K562 (cell line): ENCODE results near the gene SLC10A4. TPM values are rescaled to one million over a fixed set of nuclear protein-coding genes. Genes with fewer than 3 reads are reported as not detected.

Source experiments
- AFF4 ChIP-seq: sonication (generic); formaldehyde crosslinking; IDR thresholded peaks from 2 replicates; pipeline ENCODE4 v1.8.0; 2023; ENCODE audit warnings: mild to moderate bottlenecking, missing genetic modification reagents
- CBFA2T2 ChIP-seq: fragments of 450-650 bp; conservative IDR thresholded peaks from 2 replicates; pipeline ENCODE4 v1.6.1; 2017; ENCODE audit warnings: mild to moderate bottlenecking
- CBFA2T3 ChIP-seq: fragments of 450-650 bp; IDR thresholded peaks from 2 replicates; pipeline ENCODE4 v1.6.1; 2017
- CBX2 ChIP-seq: fragments of 200-600 bp; sonication (generic); IDR thresholded peaks from one replicate; pipeline ENCODE4 v1.6.1; 2012; ENCODE audit warnings: mild to moderate bottlenecking, low read length, inconsistent platforms; ENCODE audit not compliant: insufficient read depth, poor library complexity, severe bottlenecking
- CUX1 ChIP-seq: fragments of 200-800 bp; sonication (Bioruptor generic); IDR thresholded peaks from 2 replicates; pipeline ENCODE4 v1.6.1; 2016; ENCODE audit warnings: missing genetic modification characterization, missing compliant biosample characterization
- FUS ChIP-seq: fragments of 200-400 bp; formaldehyde crosslinking; optimal IDR thresholded peaks from 2 replicates; pipeline ENCODE3; 2017; ENCODE audit warnings: low read depth, low read length
- GATAD2B ChIP-seq: fragments of 450-650 bp; IDR thresholded peaks from 2 replicates; pipeline ENCODE4 v1.6.1; 2017; ENCODE audit warnings: mild to moderate bottlenecking, borderline replicate concordance
- HCFC1 ChIP-seq: IDR thresholded peaks from 2 replicates; pipeline ENCODE4 v1.6.1; 2012; ENCODE audit warnings: low read depth, low read length, improper control_type of control experiment
- HLTF ChIP-seq: fragments of 450-650 bp; IDR thresholded peaks from 2 replicates; pipeline ENCODE4 v1.6.1; 2016
- NFE2 ChIP-seq: IDR thresholded peaks from 2 replicates; pipeline ENCODE4 v1.6.1; 2014; ENCODE audit warnings: antibody characterized with exemption, low read depth
- RAD21 ChIP-seq, 2 experiments: fragments of 250-450 bp in 1 of 2; fragments of 450-650 bp in 1 of 2; sonication (Bioruptor Pico) in 1 of 2; formaldehyde crosslinking in 1 of 2; IDR thresholded peaks in 1 of 2; conservative IDR thresholded peaks in 1 of 2; 2 replicates each; pipeline versions ENCODE4 v1.4.0 to v1.8.0; 2020 to 2022; ENCODE audit warnings: mild to moderate bottlenecking in 2 of 2, moderate library complexity in 1 of 2
- SAFB ChIP-seq: fragments of 200-400 bp; formaldehyde crosslinking; IDR thresholded peaks from 2 replicates; pipeline ENCODE4 v1.6.1; 2017; ENCODE audit warnings: low read depth, low read length, borderline replicate concordance
- SP1 ChIP-seq: sonication (generic); formaldehyde crosslinking; IDR thresholded peaks from 2 replicates; pipeline ENCODE4 v1.8.1; 2022; ENCODE audit warnings: mild to moderate bottlenecking, missing genetic modification reagents
- STAT5B ChIP-seq: fragments of 250-450 bp; sonication (Bioruptor Pico); IDR thresholded peaks from 2 replicates; pipeline ENCODE4 v1.8.0; 2021; ENCODE audit warnings: mild to moderate bottlenecking, inconsistent platforms
- U2AF2 ChIP-seq: fragments of 200-400 bp; formaldehyde crosslinking; optimal IDR thresholded peaks from 2 replicates; pipeline ENCODE3; 2017; ENCODE audit warnings: low read depth, mild to moderate bottlenecking, low read length
- ZNF740 ChIP-seq, 3 experiments: fragments of 200-800 bp in 1 of 3; sonication (Bioruptor generic) in 1 of 3; sonication (generic) in 1 of 3; formaldehyde crosslinking in 1 of 3; IDR thresholded peaks; 2 replicates each; pipeline versions ENCODE4 v1.6.1 to v1.8.0; 2016 to 2022; ENCODE audit warnings: mild to moderate bottlenecking in 2 of 3, missing compliant biosample characterization in 2 of 3, missing genetic modification characterization in 2 of 3, missing genetic modification reagents in 1 of 3
- ZNF75A ChIP-seq: fragments of 450-650 bp; formaldehyde crosslinking; IDR thresholded peaks from 2 replicates; pipeline ENCODE4 v1.4.0; 2020; ENCODE audit warnings: mild to moderate bottlenecking
- polyA plus RNA-seq, 8 experiments: library from polyadenylated mRNA; depleted of rRNA in 4 of 8; stranded (reverse) in 5 of 8; unstranded in 3 of 8; fragments of >200 nt; fragmentation: Nextera tagmentation in 2 of 8; fragmentation: Illumina TruSeq in 1 of 8; extraction: Ambion mirVana in 2 of 8; extraction: Trizol in 1 of 8; gene quantifications; 2 replicates each; pipeline versions ENCODE4 v1.2.1 to v1.2.3, GENCODE V29; 2011 to 2014; ENCODE audit warnings: inconsistent platforms in 1 of 8, missing spikeins in 1 of 8
- total RNA-seq, 7 experiments: library from RNA; depleted of rRNA in 6 of 7; stranded (reverse); fragments of >200 nt in 6 of 7; fragmentation: Illumina TruSeq in 2 of 7; extraction: Trizol in 2 of 7; gene quantifications; 2 replicates each; pipeline versions ENCODE4 v1.2.1 to v1.2.3, GENCODE V29; 2011 to 2021; ENCODE audit warnings: low replicate concordance in 1 of 7

Gene SLC10A4
- total and polyA plus RNA-seq, 9 of the 15 experiments (the other 6 are each of a cell fraction or from before 2014, with no cell fraction given), result 2.5 to 16.9 (median 9.3) TPM

- TF ChIP-seq AFF4, result no peak
- 0 out of 2 replicates have a peak, but pooled peaks have one; percentile 10 for TF ChIP-seq CBFA2T2
- no peak for TF ChIP-seq STAT5B (CRISPR knock-in tag)
- TF ChIP-seq NFE2, result no peak
- TF ChIP-seq ZNF740 (CRISPR knock-in tag; IDR thresholded peaks at IDR 0.05), result no peak
- no peak for TF ChIP-seq ZNF740 (tag; IDR thresholded peaks at IDR 0.05)
- no peak for TF ChIP-seq CBX2
- no peak for TF ChIP-seq CUX1 (CRISPR knock-in tag)
- no peak for TF ChIP-seq HCFC1
- peak; percentile 48 for TF ChIP-seq CBFA2T3
- no peak for TF ChIP-seq U2AF2
- TF ChIP-seq HLTF, result no peak
- TF ChIP-seq ZNF75A (CRISPR knock-in tag), result no peak
- no peak for TF ChIP-seq SP1 (CRISPR knock-in tag)
- no peak for TF ChIP-seq GATAD2B
- no peak for TF ChIP-seq SAFB
- TF ChIP-seq FUS, result no peak
- no peak for TF ChIP-seq RAD21 (CRISPR knock-in tag; conservative IDR thresholded peaks at IDR 0.05 in 1 of 2, IDR thresholded peaks at IDR 0.05 in 1 of 2)
These were observed 7.4 kb upstream of the SLC10A4 start (continued) for GRCh38 chr4:48475770-48476169.
